GM23338 (cell line): ENCODE results near the gene ABCA7. TPM values are rescaled to one million over a fixed set of nuclear protein-coding genes. Genes with fewer than 3 reads are reported as not detected.

ENCODE experiments used
- ATAC-seq: fragments of 200-7000 bp; cut with Tn5 transposase; 3 replicates; pipeline ENCODE4 v1.9.1; 2020
- DNase-seq: peaks from one replicate; pipeline ENCODE4 v3.0.0-alpha.2; 2015; ENCODE audit warnings: low spot score
- H2AFZ ChIP-seq: fragments of 200-600 bp; sonication (generic); 2 replicates; pipeline ENCODE4 v1.8.0; 2016; ENCODE audit warnings: antibody characterized with exemption, mild to moderate bottlenecking, moderate library complexity
- H3F3A ChIP-seq: fragments of 200-600 bp; sonication (generic); replicated peaks from 2 replicates; pipeline ENCODE4 v1.8.0; 2017; ENCODE audit warnings: antibody characterized with exemption, mixed run types, low read depth
- H3K27ac ChIP-seq: fragments of 200-600 bp; sonication (generic); 2 replicates; pipeline ENCODE4 v1.6.1; 2016; ENCODE audit warnings: low read depth
- H3K27me3 ChIP-seq: fragments of 200-600 bp; sonication (generic); 2 replicates; pipeline ENCODE4 v1.8.0; 2016; ENCODE audit warnings: mild to moderate bottlenecking, mixed run types, moderate library complexity; ENCODE audit not compliant: insufficient read depth
- H3K36me3 ChIP-seq: fragments of 200-600 bp; sonication (generic); 2 replicates; pipeline ENCODE4 v1.8.0; 2016; ENCODE audit warnings: mild to moderate bottlenecking; ENCODE audit not compliant: insufficient read depth
- H3K4me1 ChIP-seq: fragments of 200-600 bp; sonication (generic); 2 replicates; pipeline ENCODE4 v1.8.0; 2016; ENCODE audit warnings: mild to moderate bottlenecking, moderate library complexity; ENCODE audit not compliant: insufficient read depth
- H3K4me2 ChIP-seq: fragments of 200-600 bp; sonication (generic); 2 replicates; pipeline ENCODE4 v1.7.1; 2017; ENCODE audit warnings: mixed run types
- H3K4me3 ChIP-seq: fragments of 200-600 bp; sonication (generic); 2 replicates; pipeline ENCODE4 v1.6.1; 2016; ENCODE audit warnings: mixed run types
- H3K79me2 ChIP-seq: fragments of 200-600 bp; sonication (generic); replicated peaks from 2 replicates; pipeline ENCODE4 v1.8.0; 2017; ENCODE audit warnings: mild to moderate bottlenecking; ENCODE audit not compliant: insufficient read depth
- H3K9me2 ChIP-seq: fragments of 200-600 bp; sonication (generic); 2 replicates; pipeline ENCODE4 v1.8.0; 2017; ENCODE audit not compliant: insufficient read depth
- H4K20me1 ChIP-seq: fragments of 200-600 bp; sonication (generic); replicated peaks from 2 replicates; pipeline ENCODE4 v1.8.0; 2017; ENCODE audit warnings: mild to moderate bottlenecking; ENCODE audit not compliant: insufficient read depth
- H3K27ac Mint-ChIP-seq: 2 replicates; pipeline ENCODE4 v1.8.0; 2020; ENCODE audit warnings: inconsistent platforms, mild to moderate bottlenecking, moderate library complexity, mixed read lengths
- H3K27me3 Mint-ChIP-seq: 3 replicates; pipeline ENCODE4 v1.8.0; 2022; ENCODE audit warnings: low read depth, mild to moderate bottlenecking, moderate library complexity, mixed read lengths, inconsistent platforms; ENCODE audit not compliant: insufficient read depth, poor library complexity
- H3K36me3 Mint-ChIP-seq: 3 replicates; pipeline ENCODE4 v1.8.0; 2021; ENCODE audit warnings: low read depth, mild to moderate bottlenecking, inconsistent platforms, moderate library complexity, mixed read lengths
- H3K4me1 Mint-ChIP-seq: 3 replicates; pipeline ENCODE4 v1.8.0; 2020; ENCODE audit warnings: mild to moderate bottlenecking, inconsistent platforms, mixed read lengths
- H3K4me3 Mint-ChIP-seq: 3 replicates; pipeline ENCODE4 v1.8.0; 2021; ENCODE audit warnings: moderate library complexity, mild to moderate bottlenecking, inconsistent platforms, mixed read lengths
- H3K9me3 Mint-ChIP-seq: 3 replicates; pipeline ENCODE4 v1.8.0; 2020; ENCODE audit warnings: moderate library complexity, mild to moderate bottlenecking, inconsistent platforms, mixed read lengths
- CREB1 ChIP-seq: fragments of 250-450 bp; sonication (Bioruptor Pico); IDR thresholded peaks from 2 replicates; pipeline ENCODE4 v1.5.0; 2020; ENCODE audit warnings: low read depth, mild to moderate bottlenecking, moderate library complexity
- EZH2 ChIP-seq: fragments of 200-600 bp; sonication (generic); IDR thresholded peaks from one replicate; pipeline ENCODE4 v1.8.0; 2017; ENCODE audit warnings: antibody characterized with exemption, mild to moderate bottlenecking, low read depth; ENCODE audit not compliant: unreplicated experiment
- NANOG ChIP-seq: IDR thresholded peaks from 2 replicates; pipeline ENCODE4 v1.6.1; 2016; ENCODE audit warnings: antibody characterized with exemption, borderline replicate concordance
- STAT1 ChIP-seq: IDR thresholded peaks from one replicate; pipeline ENCODE4 v1.6.1; 2016; ENCODE audit warnings: antibody characterized with exemption; ENCODE audit not compliant: unreplicated experiment
- ZNF331 ChIP-seq: fragments of 250-450 bp; sonication (Bioruptor Pico); IDR thresholded peaks from 2 replicates; pipeline ENCODE4 v1.5.0; 2020; ENCODE audit warnings: low read depth, mild to moderate bottlenecking, moderate library complexity
- polyA plus RNA-seq: library from polyadenylated mRNA; unstranded; fragments of >200 nt; fragmentation: Nextera tagmentation; extraction: Ambion mirVana; gene quantifications from 2 replicates; pipeline ENCODE4 v1.2.1, GENCODE V29; 2016
- total RNA-seq: library from RNA; depleted of rRNA; stranded (reverse); fragments of >200 nt; shearing (Covaris generic); gene quantifications from 2 replicates; pipeline ENCODE4 v1.2.3, GENCODE V29; 2014
- TF ChIP-seq, protein P1 (sequence below), 2 experiments: fragments of 200-600 bp in 1 of 2; sonication (generic) in 1 of 2; conservative IDR thresholded peaks; 2 replicates each; pipeline versions ENCODE4 v1.5.1 to v1.6.1; 2016 to 2017; ENCODE audit warnings: antibody characterized with exemption in 2 of 2, low read depth in 2 of 2, mild to moderate bottlenecking in 2 of 2, moderate library complexity in 1 of 2
- TF ChIP-seq, protein P2 (sequence below): IDR thresholded peaks from one replicate; pipeline ENCODE4 v1.6.1; 2018; ENCODE audit warnings: antibody characterized with exemption; ENCODE audit not compliant: unreplicated experiment

The ABCA7 gene
- total and polyA plus RNA-seq, 2 experiments from 2014 or later: 22.2 to 27.4 TPM

DNA sequence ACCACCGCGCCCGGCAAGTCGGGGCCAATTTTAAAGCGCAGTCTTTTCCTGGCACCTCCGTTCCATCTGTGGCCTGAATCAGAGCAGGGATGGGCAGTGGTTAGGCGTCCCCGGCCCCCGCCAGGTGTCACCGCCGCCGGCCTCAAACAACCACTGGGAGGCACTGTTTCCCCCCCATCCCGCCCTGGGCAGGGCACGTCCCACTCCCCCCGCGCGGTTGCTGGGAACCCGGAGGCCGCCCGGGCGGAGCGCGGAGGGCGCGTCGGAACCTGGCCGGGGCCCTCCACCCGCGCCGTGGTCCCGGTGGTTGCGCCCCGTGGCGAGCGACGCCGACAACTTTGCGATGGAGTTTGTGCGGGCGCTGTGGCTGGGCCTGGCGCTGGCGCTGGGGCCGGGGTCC, 39.8 kb upstream of the ABCA7 start, which contains the start of gene GRIN3B:
GRIN3B (plus strand) TSS at position 325 of the 400 bp plus-strand sequence; CDS start at position 344, 19 bp downstream.
- H3K27ac Mint-ChIP-seq: no peak within 1 kb of the TSS
- H3K36me3 ChIP-seq: no peaks in the 10 kb centered on the region
- no peak within 1 kb of the TSS for H3K27ac ChIP-seq
- H4K20me1 ChIP-seq: 0 out of 2 replicates have a peak, but pooled peaks cover 2% of the 10 kb centered on the region
- H3K9me3 Mint-ChIP-seq: peaks cover under 1% of the 10 kb centered on the region; the same call in 1 of the 3 replicates
- H3K79me2 ChIP-seq: no peaks in the 10 kb centered on the region
- peaks cover 10% of the 10 kb centered on the region for H3F3A ChIP-seq
- H3K4me1 Mint-ChIP-seq: peaks cover 3% of the 10 kb centered on the region; the same call in 2 of the 3 replicates
- peak; percentile 90 for DNase-seq
- no peaks in the 10 kb centered on the region for H3K36me3 Mint-ChIP-seq
- peak within 1 kb of the TSS; percentile 52 for H3K4me3 Mint-ChIP-seq
- no peaks in the 10 kb centered on the region for H3K9me2 ChIP-seq
- no peaks in the 10 kb centered on the region; the same call in 1 of the 2 replicates for H3K4me1 ChIP-seq
- TF ChIP-seq, protein P1, sequence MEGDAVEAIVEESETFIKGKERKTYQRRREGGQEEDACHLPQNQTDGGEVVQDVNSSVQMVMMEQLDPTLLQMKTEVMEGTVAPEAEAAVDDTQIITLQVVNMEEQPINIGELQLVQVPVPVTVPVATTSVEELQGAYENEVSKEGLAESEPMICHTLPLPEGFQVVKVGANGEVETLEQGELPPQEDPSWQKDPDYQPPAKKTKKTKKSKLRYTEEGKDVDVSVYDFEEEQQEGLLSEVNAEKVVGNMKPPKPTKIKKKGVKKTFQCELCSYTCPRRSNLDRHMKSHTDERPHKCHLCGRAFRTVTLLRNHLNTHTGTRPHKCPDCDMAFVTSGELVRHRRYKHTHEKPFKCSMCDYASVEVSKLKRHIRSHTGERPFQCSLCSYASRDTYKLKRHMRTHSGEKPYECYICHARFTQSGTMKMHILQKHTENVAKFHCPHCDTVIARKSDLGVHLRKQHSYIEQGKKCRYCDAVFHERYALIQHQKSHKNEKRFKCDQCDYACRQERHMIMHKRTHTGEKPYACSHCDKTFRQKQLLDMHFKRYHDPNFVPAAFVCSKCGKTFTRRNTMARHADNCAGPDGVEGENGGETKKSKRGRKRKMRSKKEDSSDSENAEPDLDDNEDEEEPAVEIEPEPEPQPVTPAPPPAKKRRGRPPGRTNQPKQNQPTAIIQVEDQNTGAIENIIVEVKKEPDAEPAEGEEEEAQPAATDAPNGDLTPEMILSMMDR (conservative IDR thresholded peaks at IDR 0.05; ENCODE audit: low read depth in 2 of 2): peak; percentile 50 to 86
- TF ChIP-seq STAT1 (no peak), NANOG (no peak)
- peaks cover 45% of the 10 kb centered on the region for H3K27me3 ChIP-seq
- peak within 1 kb of the TSS; percentile 61 for H3K4me3 ChIP-seq
- peaks cover 54% of the 10 kb centered on the region for H3K27me3 Mint-ChIP-seq
- H2AFZ ChIP-seq: peak within 1 kb of the TSS; percentile 59; the same call in 1 of the 2 replicates
- H3K4me2 ChIP-seq: peak within 1 kb of the TSS; percentile 78
- peak; percentile 43 for ATAC-seq

DNA sequence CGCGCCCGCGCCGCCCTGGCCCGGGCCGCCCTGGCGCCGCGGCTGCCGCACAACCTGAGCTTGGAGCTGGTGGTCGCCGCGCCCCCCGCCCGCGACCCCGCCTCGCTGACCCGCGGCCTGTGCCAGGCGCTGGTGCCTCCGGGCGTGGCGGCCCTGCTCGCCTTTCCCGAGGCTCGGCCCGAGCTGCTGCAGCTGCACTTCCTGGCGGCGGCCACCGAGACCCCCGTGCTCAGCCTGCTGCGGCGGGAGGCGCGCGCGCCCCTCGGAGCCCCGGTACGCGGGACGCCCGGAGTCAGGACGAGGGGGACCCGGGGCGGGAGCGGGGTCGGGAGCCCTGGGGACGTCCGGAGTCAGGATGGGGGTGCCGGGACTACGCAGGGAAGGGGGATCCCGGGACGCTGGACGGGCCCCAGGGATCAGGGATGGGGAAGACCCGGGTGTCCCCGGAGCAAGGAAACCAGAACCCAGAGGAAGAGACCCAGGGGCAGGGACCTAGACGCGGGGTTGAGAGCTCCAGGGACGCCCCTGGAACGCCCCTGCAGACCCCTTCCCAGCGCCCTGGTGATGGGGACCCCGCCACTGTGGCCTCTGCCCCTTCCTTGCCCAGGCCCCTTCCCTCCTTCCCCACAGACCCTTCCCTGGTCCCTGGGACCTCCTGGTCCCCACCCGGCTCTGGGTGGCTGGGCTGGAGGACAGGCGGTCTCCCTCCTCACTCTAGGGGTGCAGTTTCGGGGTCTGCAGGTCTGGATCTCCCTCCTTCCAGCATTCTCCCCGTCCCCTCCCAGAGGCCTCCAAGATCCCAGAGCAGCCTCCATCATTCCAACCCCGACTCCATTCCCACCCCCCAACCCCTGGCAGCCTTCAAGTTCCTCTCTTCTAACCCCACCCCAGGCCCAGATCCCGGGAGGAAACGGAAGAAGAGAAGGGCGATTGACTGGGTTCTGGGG, 39.0 kb upstream of the ABCA7 start:
- peak; percentile 44 for DNase-seq
- H3K27ac Mint-ChIP-seq: no peak overlapping the region
- H3K27me3 Mint-ChIP-seq: peaks cover 57% of the 10 kb centered on the region
- peak overlapping the region; percentile 52 for H3K4me3 Mint-ChIP-seq
- H3K4me1 ChIP-seq: no peaks in the 10 kb centered on the region; the same call in 1 of the 2 replicates
- peak overlapping the region; percentile 78 for H3K4me2 ChIP-seq
- peak overlapping the region; percentile 59; the same call in 1 of the 2 replicates for H2AFZ ChIP-seq
- no peaks in the 10 kb centered on the region for H4K20me1 ChIP-seq
- peak overlapping the region; percentile 54 for H3K4me3 ChIP-seq
- H3K9me3 Mint-ChIP-seq: peaks cover 3% of the 10 kb centered on the region; the same call in 1 of the 3 replicates
- H3K4me1 Mint-ChIP-seq: peaks cover 3% of the 10 kb centered on the region; the same call in 2 of the 3 replicates
- no peaks in the 10 kb centered on the region for H3K79me2 ChIP-seq
- H3K9me2 ChIP-seq: no peaks in the 10 kb centered on the region
- peaks cover 6% of the 10 kb centered on the region; the same call in 1 of the 2 replicates for H3F3A ChIP-seq
- TF ChIP-seq CREB1 (CRISPR knock-in tag) (no peak), ZNF331 (no peak), EZH2 (no peak)
- TF ChIP-seq, protein P2, sequence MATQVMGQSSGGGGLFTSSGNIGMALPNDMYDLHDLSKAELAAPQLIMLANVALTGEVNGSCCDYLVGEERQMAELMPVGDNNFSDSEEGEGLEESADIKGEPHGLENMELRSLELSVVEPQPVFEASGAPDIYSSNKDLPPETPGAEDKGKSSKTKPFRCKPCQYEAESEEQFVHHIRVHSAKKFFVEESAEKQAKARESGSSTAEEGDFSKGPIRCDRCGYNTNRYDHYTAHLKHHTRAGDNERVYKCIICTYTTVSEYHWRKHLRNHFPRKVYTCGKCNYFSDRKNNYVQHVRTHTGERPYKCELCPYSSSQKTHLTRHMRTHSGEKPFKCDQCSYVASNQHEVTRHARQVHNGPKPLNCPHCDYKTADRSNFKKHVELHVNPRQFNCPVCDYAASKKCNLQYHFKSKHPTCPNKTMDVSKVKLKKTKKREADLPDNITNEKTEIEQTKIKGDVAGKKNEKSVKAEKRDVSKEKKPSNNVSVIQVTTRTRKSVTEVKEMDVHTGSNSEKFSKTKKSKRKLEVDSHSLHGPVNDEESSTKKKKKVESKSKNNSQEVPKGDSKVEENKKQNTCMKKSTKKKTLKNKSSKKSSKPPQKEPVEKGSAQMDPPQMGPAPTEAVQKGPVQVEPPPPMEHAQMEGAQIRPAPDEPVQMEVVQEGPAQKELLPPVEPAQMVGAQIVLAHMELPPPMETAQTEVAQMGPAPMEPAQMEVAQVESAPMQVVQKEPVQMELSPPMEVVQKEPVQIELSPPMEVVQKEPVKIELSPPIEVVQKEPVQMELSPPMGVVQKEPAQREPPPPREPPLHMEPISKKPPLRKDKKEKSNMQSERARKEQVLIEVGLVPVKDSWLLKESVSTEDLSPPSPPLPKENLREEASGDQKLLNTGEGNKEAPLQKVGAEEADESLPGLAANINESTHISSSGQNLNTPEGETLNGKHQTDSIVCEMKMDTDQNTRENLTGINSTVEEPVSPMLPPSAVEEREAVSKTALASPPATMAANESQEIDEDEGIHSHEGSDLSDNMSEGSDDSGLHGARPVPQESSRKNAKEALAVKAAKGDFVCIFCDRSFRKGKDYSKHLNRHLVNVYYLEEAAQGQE: no peak
- H3K36me3 Mint-ChIP-seq: no peaks in the 10 kb centered on the region
- peaks cover 45% of the 10 kb centered on the region for H3K27me3 ChIP-seq
- ATAC-seq: peak; percentile 3
- H3K36me3 ChIP-seq: no peaks in the 10 kb centered on the region
- no peak overlapping the region for H3K27ac ChIP-seq
